ENCODE data around the gene EPHB2.

Gene EPHB2

GRCh38 chr1:22681556-22682276, 28.9 kb upstream of the EPHB2 start:
- no peak overlapping the region for H3K27ac ChIP-seq (replicated peaks; ENCODE audit: low read length)
- H3K4ac ChIP-seq (ENCODE audit: low read length) = no peak overlapping the region
- DNase-seq (ENCODE audit: low spot score) = no peak
- H3K23ac ChIP-seq (ENCODE audit: low read depth, low read length, poor library complexity) = no peak overlapping the region
- H2BK12ac ChIP-seq (ENCODE audit: low read length) = no peak overlapping the region
- H3K9ac ChIP-seq (ENCODE audit: low read depth, low read length, poor library complexity) = no peak overlapping the region
- H2BK5ac ChIP-seq (ENCODE audit: low read length) = no peak overlapping the region
- no peak overlapping the region for H4K8ac ChIP-seq (ENCODE audit: low read depth, low read length)
- H2AFZ ChIP-seq (ENCODE audit: low read length) = no peak overlapping the region
- H3K18ac ChIP-seq (ENCODE audit: low read length) = no peak overlapping the region
- no peaks in the 10 kb centered on the region for H3K27me3 ChIP-seq (ENCODE audit: control insufficient read depth in 3 of 3, insufficient read depth in 3 of 3, low read depth in 1 of 3, low read length in 3 of 3)
- H3K14ac ChIP-seq (ENCODE audit: low read length) = no peak overlapping the region
- H3K79me1 ChIP-seq (ENCODE audit: low read depth, low read length) = peaks cover 6% of the 10 kb centered on the region
- H3K36me3 ChIP-seq (replicated peaks in 1 of 2; ENCODE audit: control insufficient read depth in 2 of 2, insufficient read depth in 2 of 2, low read length in 2 of 2) = no peaks in the 10 kb centered on the region
- peaks cover 29 to 30% of the 10 kb centered on the region in 2 donors for H3K4me1 ChIP-seq (ENCODE audit: control insufficient read depth in 2 of 2, insufficient read depth in 1 of 2, low read depth in 1 of 2, low read length in 2 of 2)
- H2AK5ac ChIP-seq (ENCODE audit: low read depth, low read length) = peak overlapping the region; percentile 77
- H2BK15ac ChIP-seq (ENCODE audit: low read length) = no peak overlapping the region
- H3K9me3 ChIP-seq (replicated peaks in 1 of 2; ENCODE audit: control insufficient read depth in 2 of 2, insufficient read depth in 1 of 2, low read depth in 1 of 2, low read length in 2 of 2) = peaks cover 0 to 8% of the 10 kb centered on the region in 2 donors
- WGBS, 2 donors (ENCODE audit: extremely low coverage in 2 of 2, insufficient read length in 2 of 2, insufficient replicate concordance in 1 of 2) = no CpG with 5 or more reads among the region's 15 CpGs
- H4K91ac ChIP-seq (ENCODE audit: low read depth, low read length, poor library complexity) = no peak overlapping the region
- no peak overlapping the region for H3K4me3 ChIP-seq (ENCODE audit: low read length in 2 of 2)
- H2BK120ac ChIP-seq (ENCODE audit: low read depth, low read length) = no peak overlapping the region
- H3K4me2 ChIP-seq (ENCODE audit: insufficient read depth, low read length, poor library complexity, severe bottlenecking) = no peak overlapping the region

GRCh38 chr1:22683547-22683946, 27.1 kb upstream of the EPHB2 start:
- Histone ChIP-seq H3K9me3 (replicated peaks in 1 of 2; ENCODE audit: control insufficient read depth in 2 of 2, insufficient read depth in 1 of 2, low read depth in 1 of 2, low read length in 2 of 2) (peaks cover 0 to 6% of the 10 kb centered on the region in 2 donors), H3K14ac (ENCODE audit: low read length) (no peak overlapping the region), H2BK15ac (ENCODE audit: low read length) (no peak overlapping the region), H3K36me3 (replicated peaks in 1 of 2; ENCODE audit: control insufficient read depth in 2 of 2, insufficient read depth in 2 of 2, low read length in 2 of 2) (no peaks in the 10 kb centered on the region), H3K27ac (replicated peaks; ENCODE audit: low read length) (no peak overlapping the region), H2AFZ (ENCODE audit: low read length) (no peak overlapping the region), H2BK5ac (ENCODE audit: low read length) (no peak overlapping the region), H3K79me1 (ENCODE audit: low read depth, low read length) (peaks cover 3% of the 10 kb centered on the region), H3K18ac (ENCODE audit: low read length) (no peak overlapping the region), H2BK12ac (ENCODE audit: low read length) (no peak overlapping the region), H4K91ac (ENCODE audit: low read depth, low read length, poor library complexity) (no peak overlapping the region), H3K4ac (ENCODE audit: low read length) (no peak overlapping the region), H3K27me3 (ENCODE audit: control insufficient read depth in 3 of 3, insufficient read depth in 3 of 3, low read depth in 1 of 3, low read length in 3 of 3) (no peaks in the 10 kb centered on the region), H3K4me1 (ENCODE audit: control insufficient read depth in 2 of 2, insufficient read depth in 1 of 2, low read depth in 1 of 2, low read length in 2 of 2) (peaks cover 17 to 20% of the 10 kb centered on the region in 2 donors), H3K9ac (ENCODE audit: low read depth, low read length, poor library complexity) (no peak overlapping the region), H3K23ac (ENCODE audit: low read depth, low read length, poor library complexity) (no peak overlapping the region), H3K4me2 (ENCODE audit: insufficient read depth, low read length, poor library complexity, severe bottlenecking) (no peak overlapping the region), H3K4me3 (ENCODE audit: low read length in 2 of 2) (no peak overlapping the region), H4K8ac (ENCODE audit: low read depth, low read length) (no peak overlapping the region), H2AK5ac (ENCODE audit: low read depth, low read length) (no peak overlapping the region), H2BK120ac (ENCODE audit: low read depth, low read length) (no peak overlapping the region)
- DNase-seq (ENCODE audit: low spot score) = no peak
- no CpG with 5 or more reads among the region's 1 CpG for WGBS, 2 donors (ENCODE audit: extremely low coverage in 2 of 2, insufficient read length in 2 of 2, insufficient replicate concordance in 1 of 2)

- H2AFZ ChIP-seq (ENCODE audit: low read length) = peak overlapping the region; percentile 88
- peak overlapping the region; percentile 68 for H3K18ac ChIP-seq (ENCODE audit: low read length)
- H3K23ac ChIP-seq (ENCODE audit: low read depth, low read length, poor library complexity) = no peak overlapping the region
- H3K4me3 ChIP-seq (ENCODE audit: low read length in 2 of 2) = peak overlapping the region in 1 of 2 donors; percentile 24
- no peak overlapping the region for H4K8ac ChIP-seq (ENCODE audit: low read depth, low read length)
- peaks cover 19 to 23% of the 10 kb centered on the region in 2 donors for H3K4me1 ChIP-seq (ENCODE audit: control insufficient read depth in 2 of 2, insufficient read depth in 1 of 2, low read depth in 1 of 2, low read length in 2 of 2)
- no peaks in the 10 kb centered on the region for H3K27me3 ChIP-seq (ENCODE audit: control insufficient read depth in 3 of 3, insufficient read depth in 3 of 3, low read depth in 1 of 3, low read length in 3 of 3)
- H2BK15ac ChIP-seq (ENCODE audit: low read length) = peak overlapping the region; percentile 63
- no peak overlapping the region for H3K27ac ChIP-seq (replicated peaks; ENCODE audit: low read length)
- H3K36me3 ChIP-seq (replicated peaks in 1 of 2; ENCODE audit: control insufficient read depth in 2 of 2, insufficient read depth in 2 of 2, low read length in 2 of 2) = no peaks in the 10 kb centered on the region
- no peaks in the 10 kb centered on the region for H3K79me1 ChIP-seq (ENCODE audit: low read depth, low read length)
- H2BK5ac ChIP-seq (ENCODE audit: low read length) = peak overlapping the region; percentile 35
- H2AK5ac ChIP-seq (ENCODE audit: low read depth, low read length) = peak overlapping the region; percentile 68
- H2BK120ac ChIP-seq (ENCODE audit: low read depth, low read length) = peak overlapping the region; percentile 6
- H3K9ac ChIP-seq (ENCODE audit: low read depth, low read length, poor library complexity) = peak overlapping the region; percentile 7
- H3K4ac ChIP-seq (ENCODE audit: low read length) = no peak overlapping the region
- H3K9me3 ChIP-seq (replicated peaks in 1 of 2; ENCODE audit: control insufficient read depth in 2 of 2, insufficient read depth in 1 of 2, low read depth in 1 of 2, low read length in 2 of 2) = no peaks in the 10 kb centered on the region
- no peak for DNase-seq (ENCODE audit: low spot score)
- no CpG with 5 or more reads among the region's 10 CpGs for WGBS, 2 donors (ENCODE audit: extremely low coverage in 2 of 2, insufficient read length in 2 of 2, insufficient replicate concordance in 1 of 2)
- no peak overlapping the region for H3K4me2 ChIP-seq (ENCODE audit: insufficient read depth, low read length, poor library complexity, severe bottlenecking)
- no peak overlapping the region for H3K14ac ChIP-seq (ENCODE audit: low read length)
- H4K91ac ChIP-seq (ENCODE audit: low read depth, low read length, poor library complexity) = no peak overlapping the region
- no peak overlapping the region for H2BK12ac ChIP-seq (ENCODE audit: low read length)
Observed at GRCh38 chr1:22685591-22686059, 25.0 kb upstream of the EPHB2 start.

- Histone ChIP-seq H3K36me3 (replicated peaks in 1 of 2; ENCODE audit: control insufficient read depth in 2 of 2, insufficient read depth in 2 of 2, low read length in 2 of 2) (no peaks in the 10 kb centered on the region), H3K18ac (ENCODE audit: low read length) (no peak overlapping the region), H2BK15ac (ENCODE audit: low read length) (peak overlapping the region; percentile 11), H2AFZ (ENCODE audit: low read length) (no peak overlapping the region), H2AK5ac (ENCODE audit: low read depth, low read length) (peak overlapping the region; percentile 10), H3K4me3 (ENCODE audit: low read length in 2 of 2) (no peak overlapping the region), H3K4ac (ENCODE audit: low read length) (no peak overlapping the region), H3K79me1 (ENCODE audit: low read depth, low read length) (no peaks in the 10 kb centered on the region), H3K4me2 (ENCODE audit: insufficient read depth, low read length, poor library complexity, severe bottlenecking) (no peak overlapping the region), H3K9me3 (replicated peaks in 1 of 2; ENCODE audit: control insufficient read depth in 2 of 2, insufficient read depth in 1 of 2, low read depth in 1 of 2, low read length in 2 of 2) (no peaks in the 10 kb centered on the region), H4K91ac (ENCODE audit: low read depth, low read length, poor library complexity) (no peak overlapping the region), H3K23ac (ENCODE audit: low read depth, low read length, poor library complexity) (no peak overlapping the region), H3K14ac (ENCODE audit: low read length) (no peak overlapping the region), H2BK5ac (ENCODE audit: low read length) (no peak overlapping the region), H2BK120ac (ENCODE audit: low read depth, low read length) (peak overlapping the region; percentile 16), H3K27ac (replicated peaks; ENCODE audit: low read length) (no peak overlapping the region), H2BK12ac (ENCODE audit: low read length) (peak overlapping the region; percentile 75), H4K8ac (ENCODE audit: low read depth, low read length) (no peak overlapping the region), H3K4me1 (ENCODE audit: control insufficient read depth in 2 of 2, insufficient read depth in 1 of 2, low read depth in 1 of 2, low read length in 2 of 2) (peaks cover 24 to 34% of the 10 kb centered on the region in 2 donors), H3K27me3 (ENCODE audit: control insufficient read depth in 3 of 3, insufficient read depth in 3 of 3, low read depth in 1 of 3, low read length in 3 of 3) (no peaks in the 10 kb centered on the region), H3K9ac (ENCODE audit: low read depth, low read length, poor library complexity) (no peak overlapping the region)
- no peak for DNase-seq (ENCODE audit: low spot score)
- WGBS, 2 donors (ENCODE audit: extremely low coverage in 2 of 2, insufficient read length in 2 of 2, insufficient replicate concordance in 1 of 2) = no CpG with 5 or more reads among the region's 2 CpGs
Observed at GRCh38 chr1:22687191-22687590, 23.4 kb upstream of the EPHB2 start.

Data from neuronal stem cell (in vitro differentiated cells).